Activated CD8-positive, alpha-beta memory T cell treated with anti-CD3 and anti-CD28 coated beads for 4 hours (primary cell): ENCODE results near the gene TSPAN12.

Experiments used
- DNase-seq, 2 donors: peaks; one replicate each; pipeline ENCODE4 v3.0.0-alpha.2; 2020; ENCODE audit warnings: low read depth in 2 of 2

Gene TSPAN12

GRCh38 chr7:120743128-120743527, 114.8 kb downstream of the TSPAN12 start:
- DNase-seq = no peak

- no peak for DNase-seq
These were observed 115.6 kb downstream of the TSPAN12 start for GRCh38 chr7:120742372-120742771.

- DNase-seq = no peak
These were observed 116.4 kb downstream of the TSPAN12 start for GRCh38 chr7:120741371-120742042.

- no peak for DNase-seq
These were observed 117.6 kb downstream of the TSPAN12 start for GRCh38 chr7:120740348-120740747.

GRCh38 chr7:120738816-120739215, 119.1 kb downstream of the TSPAN12 start:
- DNase-seq = no peak
